Heart right ventricle (tissue), 16 donors: ENCODE results near the gene SPATA24. TPM values are rescaled to one million over a fixed set of nuclear protein-coding genes. Genes with fewer than 3 reads are reported as not detected.

Source experiments
- ATAC-seq, 8 donors: fragments of 200-7000 bp; cut with Tn5 transposase; one replicate each; pipeline ENCODE4 v1.9.1; 2020; ENCODE audit warnings: mild to moderate bottlenecking in 8 of 8, moderate library complexity in 8 of 8, moderate number of reproducible peaks in 1 of 8
- DNase-seq, 2 donors: peaks; one replicate each; pipeline ENCODE4 v3.0.0-alpha.2; 2020
- H3K27ac ChIP-seq, 10 donors: fragments of 200-600 bp; sonication (generic) in 2 of 10; one replicate each; pipeline versions ENCODE4 v1.5.0 to v1.8.0; 2020 to 2022; ENCODE audit warnings: mild to moderate bottlenecking in 3 of 10
- H3K27me3 ChIP-seq, 7 donors: fragments of 200-600 bp; one replicate each; pipeline ENCODE4 v1.8.0; 2021 to 2022; ENCODE audit warnings: mild to moderate bottlenecking in 2 of 7
- H3K36me3 ChIP-seq, 9 donors: fragments of 200-600 bp; sonication (generic) in 1 of 9; one replicate each; pipeline versions ENCODE4 v1.5.0 to v1.8.0; 2020 to 2022; ENCODE audit warnings: mild to moderate bottlenecking in 2 of 9
- H3K4me1 ChIP-seq, 9 donors: fragments of 200-600 bp; sonication (generic) in 1 of 9; one replicate each; pipeline versions ENCODE4 v1.5.0 to v1.8.0; 2020 to 2022; ENCODE audit warnings: mild to moderate bottlenecking in 4 of 9
- H3K4me3 ChIP-seq, 10 donors: fragments of 200-600 bp; sonication (generic) in 2 of 10; one replicate each; pipeline versions ENCODE4 v1.5.0 to v1.8.0; 2020 to 2022; ENCODE audit warnings: mild to moderate bottlenecking in 7 of 10, moderate library complexity in 2 of 10
- H3K9me3 ChIP-seq, 11 donors: fragments of 200-600 bp in 10 of 11; sonication (generic) in 2 of 11; one replicate each; pipeline versions ENCODE4 v1.5.0 to v1.8.0; 2013 to 2022; ENCODE audit warnings: mild to moderate bottlenecking in 2 of 11, control low read depth in 1 of 11, moderate library complexity in 1 of 11
- WGBS, 2 donors: extraction: QIAGEN DNeasy Blood & Tissue Kit; methylation state at CpG; one replicate each; pipeline ENCODE4 v1.1.7; 2013; ENCODE audit warnings: inconsistent platforms in 1 of 2; 5-methylcytosine and 5-hydroxymethylcytosine counted together
- intact Hi-C, 10 donors: fragments of 100-400 bp; cut with DNase I; formaldehyde crosslinking; loops; one replicate each; pipeline versions ENCODE4 v1.11.1 to v1.14.2; 2022
- polyA plus RNA-seq, 2 donors: library from polyadenylated mRNA; stranded (reverse); fragments of 200-250 nt; gene quantifications; one replicate each; pipeline ENCODE4 v1.2.3, GENCODE V29; 2013
- total RNA-seq, 10 donors: library from RNA; stranded (reverse); fragmentation: NEBNext Ultra II Directional in 3 of 10; extraction: Animal tissue kit (Norgen Biotek cat#: 25700) in 3 of 10; gene quantifications; one replicate each; pipeline versions ENCODE4 v1.2.1 to v1.2.4, GENCODE V29; 2021 to 2023
- TF ChIP-seq, protein P1 (sequence below), 9 donors: fragments of 200-600 bp; sonication (generic) in 2 of 9; IDR thresholded peaks; one replicate each; pipeline versions ENCODE4 v1.5.0 to v1.8.0; 2021 to 2022; ENCODE audit warnings: antibody characterized with exemption in 9 of 9, mild to moderate bottlenecking in 5 of 9, moderate library complexity in 1 of 9
- donor health status: Arrhythmogenic right ventricular cardiomyopathy.
- donor health status: ischemic (EF 13 %, LVEDD 7.1; RV severe dilation, severe dysfunction).
- donor health status: healthy with polysubstance abuse.
- donor health status: DM: no; HTN: yes; CAD: no.
- donor health status: DM: no; HTN: no; CAD: no.
- donor health status: ischemic (EF 25% LVEDD 6.9; RV normal size, moderate dysfunction).
- donor health status: ischemic (EF 25% LVEDD 5.7; RV mildly dilated, moderate dysfunction).
- donor health status: healthy.
- donor health status: DM: yes; HTN: yes; CAD: no.
- donor health status: Ischemic cardiomyopathy.
- donor health status: ischemic (EF 35%, LVEDD 5.7; RV mildly dilated, moderate dysfunction).
- donor health status: nonischemic (EF 11% LVEDD 7.7; RV severe dilation, severe dysfunction).
- donor health status: DM: yes; HTN: yes; CAD: no.
- donor health status: PGD.
- donor health status: ischemic (EF 29% LVEDD 5.4; RV normal size, mild dysfunction).
- donor health status: nonischemic (EF 23%, LVEDD 6.1; RV moderate dilation, normal function).

The SPATA24 gene
- total and polyA plus RNA-seq, 12 donors = 11.8 to 37.5 (median 16.5) TPM

DNA sequence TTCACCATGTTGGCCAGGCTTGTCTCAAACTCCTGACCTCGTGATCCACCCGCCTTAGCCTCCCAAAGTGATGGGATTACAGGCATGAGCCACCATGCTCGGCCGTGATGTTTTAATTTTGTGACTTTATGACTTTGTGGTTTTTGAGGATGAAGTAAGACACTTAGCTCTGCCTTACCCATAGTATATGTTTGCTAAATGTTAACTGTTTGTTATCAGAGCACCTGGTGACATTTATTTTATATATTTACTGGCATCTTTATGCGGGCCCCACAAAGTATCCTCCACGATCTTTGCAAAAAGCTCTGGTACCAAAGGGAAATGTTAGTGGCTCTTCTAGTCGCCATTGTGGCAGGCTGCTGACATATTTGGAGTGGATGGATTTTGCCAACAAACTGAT, 27.5 kb downstream of the SPATA24 start:
- Histone ChIP-seq H3K27ac (no peak overlapping the region), H3K4me1 (peaks cover 0 to 28% (median 11%) of the 10 kb centered on the region in 9 donors), H3K4me3 (no peak overlapping the region), H3K9me3 (no peaks in the 10 kb centered on the region), H3K27me3 (no peaks in the 10 kb centered on the region), H3K36me3 (peaks cover 0 to 48% (median 0%) of the 10 kb centered on the region in 9 donors)
- ATAC-seq = no peak
- WGBS, 2 donors = 94 to 95% methylated on average over 7 of the region's 7 CpGs
- intact Hi-C loops = no loop called here
- DNase-seq = no peak
- TF ChIP-seq, protein P1, sequence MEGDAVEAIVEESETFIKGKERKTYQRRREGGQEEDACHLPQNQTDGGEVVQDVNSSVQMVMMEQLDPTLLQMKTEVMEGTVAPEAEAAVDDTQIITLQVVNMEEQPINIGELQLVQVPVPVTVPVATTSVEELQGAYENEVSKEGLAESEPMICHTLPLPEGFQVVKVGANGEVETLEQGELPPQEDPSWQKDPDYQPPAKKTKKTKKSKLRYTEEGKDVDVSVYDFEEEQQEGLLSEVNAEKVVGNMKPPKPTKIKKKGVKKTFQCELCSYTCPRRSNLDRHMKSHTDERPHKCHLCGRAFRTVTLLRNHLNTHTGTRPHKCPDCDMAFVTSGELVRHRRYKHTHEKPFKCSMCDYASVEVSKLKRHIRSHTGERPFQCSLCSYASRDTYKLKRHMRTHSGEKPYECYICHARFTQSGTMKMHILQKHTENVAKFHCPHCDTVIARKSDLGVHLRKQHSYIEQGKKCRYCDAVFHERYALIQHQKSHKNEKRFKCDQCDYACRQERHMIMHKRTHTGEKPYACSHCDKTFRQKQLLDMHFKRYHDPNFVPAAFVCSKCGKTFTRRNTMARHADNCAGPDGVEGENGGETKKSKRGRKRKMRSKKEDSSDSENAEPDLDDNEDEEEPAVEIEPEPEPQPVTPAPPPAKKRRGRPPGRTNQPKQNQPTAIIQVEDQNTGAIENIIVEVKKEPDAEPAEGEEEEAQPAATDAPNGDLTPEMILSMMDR (IDR thresholded peaks at IDR 0.05) = no peak

DNA sequence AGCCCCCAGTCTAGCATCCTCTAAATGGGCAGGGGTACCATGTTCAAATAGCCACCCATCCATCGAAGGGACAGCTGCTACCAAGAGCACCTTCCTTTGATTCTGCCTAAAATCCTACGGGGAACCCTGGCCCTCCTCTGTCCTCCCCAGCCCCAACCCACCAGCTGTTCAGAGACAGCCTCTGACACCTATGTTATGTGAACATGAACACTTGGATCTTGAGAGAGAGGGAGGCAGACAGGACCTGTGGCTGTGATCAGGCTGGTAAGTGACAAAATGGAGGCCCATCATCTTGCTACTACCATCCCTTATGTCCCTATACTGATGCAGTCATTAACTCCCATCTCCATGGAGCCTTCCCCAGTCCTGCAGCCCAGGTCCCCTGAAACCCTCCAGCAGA, 29.0 kb downstream of the SPATA24 start:
- Histone ChIP-seq H3K27ac (no peak overlapping the region), H3K4me3 (no peak overlapping the region), H3K9me3 (no peaks in the 10 kb centered on the region), H3K4me1 (peaks cover 0 to 30% (median 11%) of the 10 kb centered on the region in 9 donors), H3K36me3 (peaks cover 0 to 60% (median 0%) of the 10 kb centered on the region in 9 donors), H3K27me3 (no peaks in the 10 kb centered on the region)
- DNase-seq = no peak
- intact Hi-C loops = no loop called here
- TF ChIP-seq, protein P1 (IDR thresholded peaks at IDR 0.05) = no peak
- 94 to 98% methylated on average over 2 of the region's 2 CpGs for WGBS, 2 donors
- no peak for ATAC-seq

DNA sequence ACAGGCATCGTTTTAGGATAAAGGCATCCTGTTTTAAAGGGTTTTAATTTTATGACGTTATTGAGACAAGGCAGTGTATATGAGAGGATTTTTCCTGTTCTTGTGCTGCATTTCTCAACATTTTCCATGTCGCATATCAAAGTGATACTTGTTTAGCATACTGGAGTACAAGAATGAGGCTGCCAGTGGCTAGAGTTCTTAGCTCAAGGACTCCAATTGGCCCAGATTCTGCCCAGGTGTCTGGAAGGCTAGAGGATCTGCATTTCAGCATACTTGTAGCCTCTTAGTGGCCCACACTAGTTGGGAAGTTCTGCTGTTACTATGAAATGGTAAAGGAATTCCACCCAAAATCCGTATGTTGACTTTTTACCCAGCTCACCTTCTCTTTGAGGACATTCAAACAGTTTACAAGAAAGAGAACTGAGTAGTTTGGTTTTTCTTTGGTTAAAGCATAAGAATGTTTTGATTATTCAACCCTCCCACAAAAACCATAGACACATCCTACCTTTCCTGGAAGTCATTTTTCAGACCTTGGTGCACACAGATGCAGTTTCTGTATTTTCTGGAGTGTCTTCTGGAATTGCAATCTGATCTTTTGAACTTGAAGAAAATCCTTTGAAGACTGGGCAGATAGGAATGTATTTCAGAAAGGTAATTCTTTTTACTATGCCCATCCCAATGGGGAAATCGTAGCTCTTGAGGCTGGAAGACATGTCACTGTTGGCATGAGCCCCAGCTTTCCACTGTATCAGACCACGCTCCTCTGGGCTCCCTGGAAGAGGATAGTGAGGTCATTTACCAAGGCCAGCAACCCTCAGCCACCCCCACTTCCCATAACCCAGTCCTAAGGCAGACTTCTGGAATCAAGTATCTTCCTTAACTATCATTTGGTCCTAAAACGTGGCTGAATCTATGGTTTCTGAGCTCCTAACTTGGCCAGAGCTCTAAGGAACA, 32.1 kb downstream of the SPATA24 start:
- no peak for DNase-seq
- TF ChIP-seq, protein P1 (IDR thresholded peaks at IDR 0.05) = no peak
- WGBS, 2 donors = 71 to 73% methylated on average over 7 of the region's 7 CpGs
- peaks cover 0 to 35% (median 16%) of the 10 kb centered on the region in 9 donors for H3K4me1 ChIP-seq
- peak in 7 of 8 donors; percentile 22 to 78 (median 72) for ATAC-seq
- H3K36me3 ChIP-seq = peaks cover 0 to 85% (median 11%) of the 10 kb centered on the region in 9 donors
- intact Hi-C loops = no loop called here
- no peak overlapping the region for H3K4me3 ChIP-seq
- peak overlapping the region in 8 of 10 donors; percentile 17 to 73 (median 53) for H3K27ac ChIP-seq
- no peaks in the 10 kb centered on the region for H3K27me3 ChIP-seq
- H3K9me3 ChIP-seq = no peaks in the 10 kb centered on the region

DNA sequence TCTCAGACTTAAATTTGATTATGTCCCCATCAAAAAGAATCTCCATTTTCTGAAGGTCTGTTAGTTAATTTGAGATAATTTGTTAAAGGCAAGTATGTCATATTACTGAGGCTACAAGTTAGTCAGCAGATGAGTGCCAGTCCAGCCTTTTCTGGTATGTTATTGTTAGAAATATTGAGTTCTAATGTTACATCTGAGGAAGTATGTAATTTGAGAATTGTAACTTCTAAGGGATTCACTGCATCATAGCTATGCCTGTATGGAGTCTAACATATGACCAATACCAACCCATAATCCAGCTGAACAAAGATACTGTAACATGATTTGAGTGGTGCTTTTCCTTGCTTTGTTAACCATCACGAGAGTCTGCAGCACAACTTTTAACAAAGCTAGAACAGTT, 34.7 kb downstream of the SPATA24 start:
- peaks cover 0 to 35% (median 16%) of the 10 kb centered on the region in 9 donors for H3K4me1 ChIP-seq
- no peaks in the 10 kb centered on the region for H3K27me3 ChIP-seq
- H3K27ac ChIP-seq = peak overlapping the region in 1 of 10 donors; percentile 53
- TF ChIP-seq, protein P1 (IDR thresholded peaks at IDR 0.05) = no peak
- H3K9me3 ChIP-seq = no peaks in the 10 kb centered on the region
- WGBS, 2 donors = 91 to 93% methylated on average over 1 of the region's 1 CpG
- no peak for ATAC-seq
- no peak overlapping the region for H3K4me3 ChIP-seq
- intact Hi-C loops = no loop called here
- no peak for DNase-seq
- H3K36me3 ChIP-seq = peaks cover 0 to 100% (median 35%) of the 10 kb centered on the region in 9 donors
